Central memory CD8-positive, alpha-beta T cell (primary cell): ENCODE results near the gene PPARA.
A peak's percentile ranks its signal among the peaks of the same experiment; 100 is the strongest.

Experiments
- ATAC-seq: fragments of 150-1000 bp; cut with Tn5 transposase; replicated peaks from 2 replicates; pipeline ENCODE4 v1.10.0; 2022; ENCODE audit warnings: mild to moderate bottlenecking, moderate FRiP score, moderate number of reproducible peaks; ENCODE audit not compliant: poor library complexity, severe bottlenecking; ENCODE audit errors: extremely low read depth
- DNase-seq, 2 donors: peaks; one replicate each; pipeline ENCODE4 v3.0.0; 2021; ENCODE audit warnings: low spot score in 2 of 2
- H3K27ac Mint-ChIP-seq: one replicate; pipeline ENCODE4 v1.8.0; 2022; ENCODE audit warnings: low read depth, mild to moderate bottlenecking, moderate library complexity, mixed read lengths
- H3K27me3 Mint-ChIP-seq: one replicate; pipeline ENCODE4 v1.8.0; 2022; ENCODE audit warnings: mixed read lengths
- H3K36me3 Mint-ChIP-seq: one replicate; pipeline ENCODE4 v1.8.0; 2022; ENCODE audit warnings: mild to moderate bottlenecking, moderate library complexity, mixed read lengths; ENCODE audit not compliant: insufficient read depth
- H3K4me1 Mint-ChIP-seq: one replicate; pipeline ENCODE4 v1.8.0; 2022; ENCODE audit warnings: mixed read lengths
- H3K4me3 Mint-ChIP-seq: one replicate; pipeline ENCODE4 v1.8.0; 2022; ENCODE audit warnings: mild to moderate bottlenecking, moderate library complexity, mixed read lengths
- H3K9me3 Mint-ChIP-seq: one replicate; pipeline ENCODE4 v1.8.0; 2022; ENCODE audit warnings: mixed read lengths

Gene PPARA

GRCh38 chr22:46292732-46293131, 142.4 kb downstream of the PPARA start:
- no peaks in the 10 kb centered on the region for H3K27me3 Mint-ChIP-seq
- no peak for ATAC-seq
- peaks cover 72% of the 10 kb centered on the region for H3K4me1 Mint-ChIP-seq
- DNase-seq, result no peak
- no peaks in the 10 kb centered on the region for H3K9me3 Mint-ChIP-seq
- peak overlapping the region; percentile 25 for H3K4me3 Mint-ChIP-seq
- peak overlapping the region; percentile 93 for H3K27ac Mint-ChIP-seq
- peaks cover 46% of the 10 kb centered on the region for H3K36me3 Mint-ChIP-seq
